ENCODE data around the gene CCNI.
"Not testable (repeated sequence)": the region's sequence is repeated elsewhere in the genome, so short reads cannot be mapped to it uniquely, and the experiment has no call there.

CCNI gene

GRCh38 chr4:77075869-77076799, at the start of gene CCNI:
TSS of gene CCNI (minus strand) at chr4:77075989. CDS start at chr4:77066362, 9,627 bp downstream.
- DNase-seq, result peak; percentile 91

GRCh38 chr4:77124576-77124975, 48.8 kb upstream of the CCNI start:
- no peak for DNase-seq

GRCh38 chr4:77123411-77123810, 47.6 kb upstream of the CCNI start:
- DNase-seq, result no peak

GRCh38 chr4:77122656-77123055, 46.9 kb upstream of the CCNI start:
- DNase-seq, result no peak

GRCh38 chr4:77121736-77122240, 46.0 kb upstream of the CCNI start:
- no peak for DNase-seq

- DNase-seq, result no peak
These were observed 45.2 kb upstream of the CCNI start for GRCh38 chr4:77120886-77121508.

GRCh38 chr4:77117721-77118120, 41.9 kb upstream of the CCNI start:
- DNase-seq, result no peak

GRCh38 chr4:77113069-77113468, 37.3 kb upstream of the CCNI start:
- no peak for DNase-seq

- DNase-seq, result no peak
These were observed 34.9 kb upstream of the CCNI start for GRCh38 chr4:77110730-77111129.

- DNase-seq, result no peak
These were observed 29.2 kb upstream of the CCNI start for GRCh38 chr4:77104791-77105540.

GRCh38 chr4:77104388-77104787, 28.6 kb upstream of the CCNI start:
- no peak for DNase-seq

GRCh38 chr4:77100234-77100633, 24.4 kb upstream of the CCNI start:
- DNase-seq, result no peak

GRCh38 chr4:77097611-77098010, 21.8 kb upstream of the CCNI start:
- no peak for DNase-seq

GRCh38 chr4:77095101-77095821, 19.5 kb upstream of the CCNI start:
- peak; percentile 71 for DNase-seq

GRCh38 chr4:77094496-77094895, 18.7 kb upstream of the CCNI start:
- no peak for DNase-seq

- no peak for DNase-seq
These were observed 17.6 kb upstream of the CCNI start for GRCh38 chr4:77093401-77093800.

GRCh38 chr4:77092975-77093374, 17.2 kb upstream of the CCNI start:
- no peak for DNase-seq

GRCh38 chr4:77089866-77090265, 14.1 kb upstream of the CCNI start:
- DNase-seq, result no peak

- DNase-seq, result not testable (repeated sequence)
These were observed 11.2 kb upstream of the CCNI start for GRCh38 chr4:77087027-77087426.

- DNase-seq, result no peak
These were observed 8.3 kb upstream of the CCNI start for GRCh38 chr4:77084019-77084639.

- no peak for DNase-seq
These were observed 7.3 kb upstream of the CCNI start for GRCh38 chr4:77082886-77083608.
